ENCODE data around the gene ZNF536. TPM values are rescaled to one million over a fixed set of nuclear protein-coding genes. Genes with fewer than 3 reads are reported as not detected.

The ZNF536 gene
- total and polyA plus RNA-seq, 2 donors (not counting 3 experiments of a cell fraction or from before 2014, with no cell fraction given): not detected

DNA sequence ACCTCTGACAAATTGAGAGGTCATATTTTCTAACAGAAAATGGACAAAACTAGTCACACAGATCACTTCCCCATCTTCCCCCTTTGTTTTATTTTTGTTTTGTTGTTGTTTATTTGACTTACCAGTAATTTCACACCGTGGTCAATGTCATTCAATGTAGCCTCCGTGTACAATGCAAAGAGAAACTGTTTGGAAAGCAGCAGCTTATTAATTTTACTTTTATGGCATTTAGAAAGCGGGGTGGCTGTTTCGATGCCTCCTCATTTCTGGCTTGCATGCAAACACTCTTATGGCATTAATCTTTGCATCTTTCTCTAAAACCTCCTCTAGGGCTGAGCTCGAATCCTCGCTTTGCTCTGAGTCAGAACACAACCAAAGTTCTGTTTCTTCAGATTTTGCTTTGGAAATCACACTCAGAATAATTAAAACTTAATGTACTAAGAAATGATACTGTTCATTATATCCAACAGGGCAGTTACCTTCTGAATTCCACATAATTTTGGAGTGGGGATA, 77.0 kb downstream of the ZNF536 start:
- no TSS peak for BruUV-seq (replicated peaks)
- intact Hi-C loops (cut with micrococcal nuclease): no loop called here
- Histone ChIP-seq H4K20me1 (replicated peaks; ENCODE audit: control insufficient read depth, extremely low read depth, insufficient read depth, low read length) (no peaks in the 10 kb centered on the region), H3K27me3 (ENCODE audit: control insufficient read depth in 2 of 2, insufficient read depth in 2 of 2, low read length in 2 of 2) (no peaks in the 10 kb centered on the region), H3K9ac (replicated peaks; ENCODE audit: extremely low read depth, insufficient read depth, low read length) (no peak overlapping the region), H3K4me1 (ENCODE audit: control insufficient read depth, extremely low read depth, insufficient read depth, low read length) (no peaks in the 10 kb centered on the region), H3K36me3 (ENCODE audit: control insufficient read depth in 2 of 2, extremely low read depth in 1 of 2, insufficient read depth in 2 of 2, low read length in 2 of 2) (no peaks in the 10 kb centered on the region), H3K9me3 (replicated peaks; ENCODE audit: control insufficient read depth, insufficient read depth, low read length) (peaks cover 7% of the 10 kb centered on the region), H3K79me2 (ENCODE audit: control insufficient read depth, insufficient read depth, low read length) (no peaks in the 10 kb centered on the region), H3K9me1 (replicated peaks; ENCODE audit: control insufficient read depth, extremely low read depth, insufficient read depth, low read length) (no peaks in the 10 kb centered on the region), H2AFZ (ENCODE audit: low read depth, low read length) (no peak overlapping the region), H3K27ac (ENCODE audit: insufficient read depth, low read depth, low read length) (no peak overlapping the region), H3K4me3 (replicated peaks in 1 of 3; ENCODE audit: insufficient read depth in 1 of 3, low read depth in 1 of 3, low read length in 3 of 3) (no peak overlapping the region), H3K4me2 (ENCODE audit: insufficient read depth, low read length) (no peak overlapping the region)
- ChIA-PET POLR2A (no interaction called here), CTCF (no interaction called here)
- DNase-seq (ENCODE audit: low read depth, low spot score): no peak
- dilution Hi-C loops (cut with MboI; ENCODE audit: extremely low pct_ligation_motif_present, low sequenced_read_pairs): no loop called here
- no peak for TF ChIP-seq JUN (IDR thresholded peaks at IDR 0.05; ENCODE audit: borderline replicate concordance, insufficient read depth, insufficient read length, low read depth)
- TF ChIP-seq FOS (IDR thresholded peaks at IDR 0.05; ENCODE audit: borderline replicate concordance, insufficient read depth, low read length): no peak
- TF ChIP-seq POLR2A (IDR thresholded peaks at IDR 0.05; ENCODE audit: low read depth, low read length): no peak
- no peak for TF ChIP-seq POLR2AphosphoS5 (IDR thresholded peaks at IDR 0.05; ENCODE audit: insufficient read depth, low read depth, low read length)
- TF ChIP-seq, protein P1, sequence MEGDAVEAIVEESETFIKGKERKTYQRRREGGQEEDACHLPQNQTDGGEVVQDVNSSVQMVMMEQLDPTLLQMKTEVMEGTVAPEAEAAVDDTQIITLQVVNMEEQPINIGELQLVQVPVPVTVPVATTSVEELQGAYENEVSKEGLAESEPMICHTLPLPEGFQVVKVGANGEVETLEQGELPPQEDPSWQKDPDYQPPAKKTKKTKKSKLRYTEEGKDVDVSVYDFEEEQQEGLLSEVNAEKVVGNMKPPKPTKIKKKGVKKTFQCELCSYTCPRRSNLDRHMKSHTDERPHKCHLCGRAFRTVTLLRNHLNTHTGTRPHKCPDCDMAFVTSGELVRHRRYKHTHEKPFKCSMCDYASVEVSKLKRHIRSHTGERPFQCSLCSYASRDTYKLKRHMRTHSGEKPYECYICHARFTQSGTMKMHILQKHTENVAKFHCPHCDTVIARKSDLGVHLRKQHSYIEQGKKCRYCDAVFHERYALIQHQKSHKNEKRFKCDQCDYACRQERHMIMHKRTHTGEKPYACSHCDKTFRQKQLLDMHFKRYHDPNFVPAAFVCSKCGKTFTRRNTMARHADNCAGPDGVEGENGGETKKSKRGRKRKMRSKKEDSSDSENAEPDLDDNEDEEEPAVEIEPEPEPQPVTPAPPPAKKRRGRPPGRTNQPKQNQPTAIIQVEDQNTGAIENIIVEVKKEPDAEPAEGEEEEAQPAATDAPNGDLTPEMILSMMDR (IDR thresholded peaks at IDR 0.05; ENCODE audit: extremely low read depth in 1 of 2, insufficient read depth in 1 of 2, low read depth in 1 of 2, low read length in 2 of 2): no peak
- no peak for TF ChIP-seq GATA2 (IDR thresholded peaks at IDR 0.05; ENCODE audit: insufficient read depth, insufficient read length, low read depth, low read length)
- TF ChIP-seq EZH2 (IDR thresholded peaks at IDR 0.05; ENCODE audit: borderline replicate concordance, low read depth, low read length, severe bottlenecking): no peak
- TF ChIP-seq MAX (IDR thresholded peaks at IDR 0.05; ENCODE audit: insufficient read depth, insufficient read length): no peak
- no peak for TF ChIP-seq MYC (IDR thresholded peaks at IDR 0.05; ENCODE audit: low read depth, low read length)
- no peak for FAIRE-seq
